ENCODE data around the gene RAB11A.
"Not testable (repeated sequence)": the region's sequence is repeated elsewhere in the genome, so short reads cannot be mapped to it uniquely, and the experiment has no call there.

Gene RAB11A

GRCh38 chr15:65845826-65846519 lies 23.3 kb upstream of the RAB11A start:
- DNase-seq (ENCODE audit: low read depth in 2 of 2), result no peak

GRCh38 chr15:65847989-65848388 lies 21.3 kb upstream of the RAB11A start:
- DNase-seq (ENCODE audit: low read depth in 2 of 2), result no peak

- no peak for DNase-seq (ENCODE audit: low read depth in 2 of 2)
Measured at GRCh38 chr15:65851981-65852380, 17.3 kb upstream of the RAB11A start.

DNA sequence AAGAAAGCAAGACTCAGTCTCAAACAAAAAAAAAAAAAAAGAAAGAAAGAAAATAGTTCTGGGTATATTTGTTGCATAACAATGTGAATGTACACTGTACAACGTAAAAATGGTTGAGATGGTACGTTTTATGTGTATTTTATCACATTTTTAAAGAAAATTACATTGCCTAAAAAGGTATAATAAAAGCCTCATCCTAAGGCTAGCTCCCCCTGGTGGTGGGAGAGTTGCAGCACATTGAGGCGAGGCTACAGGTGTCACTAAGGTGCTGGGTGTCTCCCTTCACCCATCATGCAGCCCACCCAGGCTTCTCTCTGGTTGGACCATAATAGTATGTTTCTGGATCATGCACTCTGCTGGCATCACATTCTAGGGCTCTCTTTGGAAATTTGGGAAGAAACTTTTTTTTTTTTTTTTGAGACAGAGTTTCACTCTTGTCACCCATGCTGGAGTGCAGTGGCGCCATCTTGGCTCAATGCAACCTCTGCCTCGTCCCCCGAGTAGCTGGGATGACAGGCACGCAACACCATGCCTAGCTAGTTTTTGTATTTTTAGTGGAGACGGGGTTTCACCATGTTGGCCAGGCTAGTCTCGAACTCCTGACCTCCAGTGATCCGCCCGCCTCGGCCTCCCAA lies 12.4 kb upstream of the RAB11A start:
- DNase-seq (ENCODE audit: low read depth in 2 of 2), result peak; percentile 54 to 63

DNA sequence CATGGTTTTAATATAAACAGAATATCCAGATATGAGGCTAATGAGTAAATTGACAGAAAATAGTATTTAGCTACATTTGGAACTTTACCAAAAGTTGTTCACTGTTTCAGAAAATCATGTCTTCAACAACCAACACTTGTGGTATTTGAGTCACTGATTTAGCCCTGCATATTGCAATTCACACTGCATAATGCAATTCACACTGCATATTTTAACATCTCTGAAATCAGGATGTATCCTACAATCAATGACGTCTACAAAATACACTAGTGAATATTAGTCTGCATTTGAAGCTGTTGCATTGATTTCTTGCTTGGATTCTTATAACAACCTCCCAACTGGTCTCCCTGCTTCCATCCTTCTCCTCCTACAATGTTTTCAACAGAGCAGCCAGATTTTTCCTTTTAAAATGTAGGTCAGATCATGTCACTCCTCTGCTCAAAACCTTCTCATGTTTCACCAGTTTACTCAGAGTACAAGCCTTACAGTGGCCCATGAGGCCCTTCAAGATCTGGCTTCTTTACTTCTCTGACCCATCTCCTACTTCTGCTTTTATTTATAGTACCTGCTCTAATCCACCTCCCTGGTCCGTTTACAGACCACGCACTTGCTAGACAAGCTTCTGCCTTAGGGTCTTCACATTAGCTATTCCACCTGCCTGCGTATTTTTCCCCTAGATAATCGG lies 11.4 kb upstream of the RAB11A start:
- DNase-seq (ENCODE audit: low read depth in 2 of 2), result no peak

DNA sequence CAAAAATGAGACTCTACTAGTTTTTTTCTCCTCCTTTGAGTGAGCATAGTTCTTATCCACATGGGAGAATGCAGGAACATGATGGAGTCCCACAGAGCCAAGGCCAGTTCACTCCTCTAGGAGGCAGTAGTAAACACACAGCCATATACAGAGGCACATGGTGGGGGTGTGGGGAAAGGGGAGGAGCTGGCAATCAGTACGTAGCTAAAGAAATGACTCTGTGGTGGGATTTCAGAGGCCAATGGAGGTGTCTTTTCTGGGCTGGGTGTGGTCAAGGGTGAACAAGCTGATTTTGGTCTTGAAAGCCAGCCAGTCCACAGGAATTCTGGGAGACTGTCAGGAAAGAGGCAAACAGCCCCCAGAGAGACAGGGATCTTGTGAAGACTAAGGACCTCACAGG lies 6.6 kb upstream of the RAB11A start:
- DNase-seq (ENCODE audit: low read depth in 2 of 2), result peak; percentile 61 to 65

GRCh38 chr15:65863106-65863505 lies 6.2 kb upstream of the RAB11A start:
- no peak for DNase-seq (ENCODE audit: low read depth in 2 of 2)

DNA sequence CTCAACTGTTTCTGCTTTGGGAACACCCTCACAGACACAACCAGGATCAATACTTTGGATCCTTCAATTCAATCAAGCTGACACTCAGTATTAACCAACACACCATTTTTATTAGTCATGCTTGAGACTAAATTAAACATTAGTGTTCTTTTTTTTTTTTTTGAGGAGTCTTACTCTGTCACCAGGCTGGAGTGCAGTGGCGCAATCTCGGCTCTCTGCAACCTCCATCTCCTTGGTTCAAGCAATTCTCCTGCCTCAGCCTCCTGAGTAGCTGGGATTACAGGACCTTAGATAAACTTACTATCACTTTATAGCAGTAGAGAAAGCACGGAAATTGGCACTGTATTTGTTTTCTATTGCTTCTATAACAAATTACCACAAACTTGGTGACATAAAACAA lies 2.0 kb upstream of the RAB11A start:
- no peak for DNase-seq (ENCODE audit: low read depth in 2 of 2)

- not testable (repeated sequence) for DNase-seq (ENCODE audit: low read depth in 2 of 2)
Measured at GRCh38 chr15:65867933-65868332, 1.4 kb upstream of the RAB11A start.

GRCh38 chr15:65868546-65869125 lies 655 bp upstream of the RAB11A start:
- DNase-seq (ENCODE audit: low read depth in 2 of 2), result no peak

- DNase-seq (ENCODE audit: low read depth in 2 of 2), result peak in 1 of 2 donors; percentile 8
Measured at GRCh38 chr15:65869954-65870871, 922 bp downstream of the RAB11A start.

- no peak for DNase-seq (ENCODE audit: low read depth in 2 of 2)
Measured at GRCh38 chr15:65870889-65871533, 1.7 kb downstream of the RAB11A start.

GRCh38 chr15:65871886-65872285 lies 2.6 kb downstream of the RAB11A start:
- not testable (repeated sequence) for DNase-seq (ENCODE audit: low read depth in 2 of 2)

- not testable (repeated sequence) for DNase-seq (ENCODE audit: low read depth in 2 of 2)
Measured at GRCh38 chr15:65872596-65872995, 3.3 kb downstream of the RAB11A start.

- no peak for DNase-seq (ENCODE audit: low read depth in 2 of 2)
Measured at GRCh38 chr15:65873256-65873655, 4.0 kb downstream of the RAB11A start.

DNA sequence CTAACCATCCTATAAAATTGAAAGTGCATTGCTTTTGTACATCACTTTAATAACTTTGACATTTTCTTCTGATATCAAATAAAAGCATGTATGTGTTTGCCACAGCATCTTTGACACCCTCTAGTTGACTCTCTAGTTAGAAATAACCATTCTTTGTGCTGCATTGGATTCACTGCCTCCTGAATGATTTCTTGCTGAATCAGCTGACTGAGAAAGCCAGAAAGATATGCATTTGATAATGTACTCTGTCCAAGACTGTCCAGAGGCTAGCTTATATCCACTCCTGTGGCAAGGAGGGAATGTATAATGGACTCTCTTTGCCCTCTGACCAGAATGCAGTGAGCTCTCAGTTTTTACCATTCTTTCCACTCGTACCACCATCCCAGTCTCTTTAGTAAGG lies 6.2 kb downstream of the RAB11A start:
- no peak for DNase-seq (ENCODE audit: low read depth in 2 of 2)

GRCh38 chr15:65877749-65878148 lies 8.5 kb downstream of the RAB11A start:
- DNase-seq (ENCODE audit: low read depth in 2 of 2), result no peak

DNA sequence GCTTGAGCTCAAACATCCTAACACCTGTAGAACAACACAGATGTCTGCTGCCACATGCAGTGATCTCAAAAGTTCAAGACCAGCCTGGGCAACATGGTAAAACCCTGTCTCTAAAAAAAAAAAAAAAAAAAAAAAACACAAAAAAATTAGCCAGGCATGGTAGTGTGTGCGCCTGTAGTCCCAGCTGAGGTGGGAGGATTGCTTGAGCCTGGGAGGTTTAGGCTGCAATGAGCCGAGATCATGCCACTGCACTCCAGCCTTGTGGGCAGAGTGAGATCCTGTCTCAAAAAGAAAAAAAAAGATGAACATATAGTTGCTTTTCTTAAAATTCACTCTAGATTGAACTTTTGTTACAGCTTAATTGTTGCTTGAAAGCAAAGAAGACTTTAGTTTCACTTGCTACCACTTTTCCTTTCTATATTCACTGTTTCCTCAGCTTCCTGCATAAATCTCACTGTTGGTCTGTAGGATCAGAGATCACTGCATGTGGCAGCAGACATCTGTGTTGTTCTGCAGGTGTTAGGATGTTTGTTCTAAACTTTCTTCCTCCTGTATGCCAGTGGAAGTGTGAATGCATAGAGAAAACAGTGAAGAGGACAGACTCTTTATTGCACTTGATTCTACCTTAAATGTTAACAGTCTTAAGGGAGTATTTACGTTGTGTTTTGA lies 12.6 kb downstream of the RAB11A start:
- no peak for DNase-seq (ENCODE audit: low read depth in 2 of 2)

- DNase-seq (ENCODE audit: low read depth in 2 of 2), result no peak
Measured at GRCh38 chr15:65883571-65883970, 14.3 kb downstream of the RAB11A start.

GRCh38 chr15:65884511-65884910 lies 15.2 kb downstream of the RAB11A start:
- no peak for DNase-seq (ENCODE audit: low read depth in 2 of 2)
